Esophagus squamous epithelium (tissue), 4 donors: ENCODE data around the gene SH3PXD2A.

ENCODE experiments used
- POLR2A ChIP-seq, 4 donors: fragments of 450-650 bp; IDR thresholded peaks; one replicate each; pipeline ENCODE4 v1.6.1; 2017; ENCODE audit warnings: antibody characterized with exemption in 4 of 4, mild to moderate bottlenecking in 4 of 4, moderate library complexity in 3 of 4
- TF ChIP-seq, protein P1 (sequence below), 6 experiments: fragments of 450-650 bp in 4 of 6; fragments of 200-600 bp in 2 of 6; sonication (generic) in 2 of 6; IDR thresholded peaks; one replicate each; pipeline ENCODE4 v1.5.1; 2016 to 2019; ENCODE audit warnings: antibody characterized with exemption in 6 of 6, mild to moderate bottlenecking in 4 of 6, moderate library complexity in 4 of 6

DNA sequence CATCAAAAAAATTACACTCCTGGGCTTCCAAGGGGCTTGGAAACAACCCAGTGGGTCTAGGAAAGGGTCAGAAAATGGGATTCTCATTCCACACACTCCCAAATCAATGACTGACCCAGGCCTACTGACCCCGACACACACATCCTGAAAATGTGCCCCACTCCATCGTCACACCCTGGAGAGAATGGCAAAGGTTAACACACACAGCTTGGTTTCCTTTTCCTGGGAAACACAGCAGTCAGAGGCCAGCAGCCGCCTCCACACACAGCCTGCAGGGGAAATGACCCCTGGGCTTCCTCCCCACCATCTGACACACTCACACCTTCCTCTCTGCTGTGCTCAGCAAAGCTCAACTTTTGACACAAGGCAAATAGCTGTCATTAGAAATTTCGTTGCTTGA, 42.9 kb downstream of the SH3PXD2A start:
- TF ChIP-seq, protein P1, sequence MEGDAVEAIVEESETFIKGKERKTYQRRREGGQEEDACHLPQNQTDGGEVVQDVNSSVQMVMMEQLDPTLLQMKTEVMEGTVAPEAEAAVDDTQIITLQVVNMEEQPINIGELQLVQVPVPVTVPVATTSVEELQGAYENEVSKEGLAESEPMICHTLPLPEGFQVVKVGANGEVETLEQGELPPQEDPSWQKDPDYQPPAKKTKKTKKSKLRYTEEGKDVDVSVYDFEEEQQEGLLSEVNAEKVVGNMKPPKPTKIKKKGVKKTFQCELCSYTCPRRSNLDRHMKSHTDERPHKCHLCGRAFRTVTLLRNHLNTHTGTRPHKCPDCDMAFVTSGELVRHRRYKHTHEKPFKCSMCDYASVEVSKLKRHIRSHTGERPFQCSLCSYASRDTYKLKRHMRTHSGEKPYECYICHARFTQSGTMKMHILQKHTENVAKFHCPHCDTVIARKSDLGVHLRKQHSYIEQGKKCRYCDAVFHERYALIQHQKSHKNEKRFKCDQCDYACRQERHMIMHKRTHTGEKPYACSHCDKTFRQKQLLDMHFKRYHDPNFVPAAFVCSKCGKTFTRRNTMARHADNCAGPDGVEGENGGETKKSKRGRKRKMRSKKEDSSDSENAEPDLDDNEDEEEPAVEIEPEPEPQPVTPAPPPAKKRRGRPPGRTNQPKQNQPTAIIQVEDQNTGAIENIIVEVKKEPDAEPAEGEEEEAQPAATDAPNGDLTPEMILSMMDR (IDR thresholded peaks at IDR 0.05) = no peak
- TF ChIP-seq POLR2A (IDR thresholded peaks at IDR 0.05) = no peak
